HuH-7.5 (cell line): Measurements from ENCODE around the gene ETDC.

ENCODE experiments used
- DNase-seq: peaks from one replicate; pipeline ENCODE4 v3.0.0; 2011; ENCODE audit warnings: low spot score

The ETDC gene

GRCh38 chrX:135346975-135347374 is 37.7 kb downstream of the ETDC start:
- no peak for DNase-seq

- DNase-seq: no peak
These were observed 38.2 kb downstream of the ETDC start for GRCh38 chrX:135347381-135348016.

GRCh38 chrX:135354288-135354687 is 45.0 kb downstream of the ETDC start:
- no peak for DNase-seq
